IMR-90 (cell line): Measurements from ENCODE around the gene ERC2.

Experiments used
- BHLHE40 ChIP-seq: fragments of 150-350 bp; IDR thresholded peaks from 2 replicates; pipeline ENCODE4 v1.6.1; 2016; ENCODE audit warnings: mild to moderate bottlenecking, low read depth, low read length
- CTCF ChIP-seq: conservative IDR thresholded peaks from 2 replicates; pipeline ENCODE4 v1.5.1; 2012; ENCODE audit warnings: mild to moderate bottlenecking, low read depth, low read length, improper control_type of control experiment
- ELK1 ChIP-seq: fragments of 150-350 bp; IDR thresholded peaks from 2 replicates; pipeline ENCODE4 v1.6.1; 2016; ENCODE audit warnings: low read depth, mild to moderate bottlenecking, low read length, moderate library complexity, borderline replicate concordance
- FOS ChIP-seq: fragments of 150-350 bp; IDR thresholded peaks from 2 replicates; pipeline ENCODE4 v1.6.1; 2016; ENCODE audit warnings: low read depth, low read length
- MAFK ChIP-seq: IDR thresholded peaks from 2 replicates; pipeline ENCODE4 v1.6.1; 2012; ENCODE audit warnings: low read depth, low read length, improper control_type of control experiment
- MAZ ChIP-seq: IDR thresholded peaks from 2 replicates; pipeline ENCODE4 v1.6.1; 2012; ENCODE audit warnings: low read depth, mild to moderate bottlenecking, low read length, improper control_type of control experiment, moderate library complexity, borderline replicate concordance
- MXI1 ChIP-seq: IDR thresholded peaks from 2 replicates; pipeline ENCODE4 v1.6.1; 2012; ENCODE audit warnings: low read depth, mild to moderate bottlenecking, low read length, moderate library complexity, borderline replicate concordance
- POLR2A ChIP-seq: IDR thresholded peaks from 2 replicates; pipeline ENCODE4 v1.6.1; 2012; ENCODE audit warnings: mild to moderate bottlenecking, low read depth, low read length
- RAD21 ChIP-seq: IDR thresholded peaks from 2 replicates; pipeline ENCODE4 v1.6.1; 2012; ENCODE audit warnings: low read length, improper control_type of control experiment
- RCOR1 ChIP-seq: IDR thresholded peaks from 2 replicates; pipeline ENCODE4 v1.6.1; 2012; ENCODE audit warnings: mild to moderate bottlenecking, low read length, improper control_type of control experiment; ENCODE audit not compliant: insufficient replicate concordance
- RFX5 ChIP-seq: IDR thresholded peaks from 2 replicates; pipeline ENCODE4 v1.8.0; 2012; ENCODE audit warnings: low read depth, mild to moderate bottlenecking, low read length, moderate library complexity
- USF2 ChIP-seq: fragments of 150-350 bp; IDR thresholded peaks from 2 replicates; pipeline ENCODE4 v1.6.1; 2017; ENCODE audit warnings: mild to moderate bottlenecking, antibody characterized with exemption, low read length, low read depth

GRCh38 chr3:55701997-55702396, 766.3 kb downstream of the ERC2 start:
- TF ChIP-seq MAFK (no peak), POLR2A (no peak), FOS (0 out of 2 replicates have a peak, but pooled peaks have one; percentile 8), RFX5 (no peak), CTCF (no peak), USF2 (no peak), RCOR1 (no peak), BHLHE40 (peak; percentile 57), ELK1 (no peak), MXI1 (no peak), RAD21 (no peak), MAZ (no peak)
